GM23248 (cell line): ENCODE results near the gene NPR2. TPM values are rescaled to one million over a fixed set of nuclear protein-coding genes. Genes with fewer than 3 reads are reported as not detected.

Experiments used
- DNase-seq: peaks from one replicate; pipeline ENCODE4 v3.0.0-alpha.2; 2015
- H2AFZ ChIP-seq: fragments of 200-600 bp; sonication (generic); 2 replicates; pipeline ENCODE4 v1.6.1; 2016; ENCODE audit warnings: antibody characterized with exemption
- H3F3A ChIP-seq: fragments of 200-600 bp; sonication (generic); 2 replicates; pipeline ENCODE4 v1.6.1; 2016; ENCODE audit warnings: mild to moderate bottlenecking, antibody characterized with exemption, mixed run types; ENCODE audit not compliant: insufficient read depth
- H3K27ac ChIP-seq: fragments of 200-600 bp; sonication (generic); 2 replicates; pipeline ENCODE4 v1.5.1; 2016; ENCODE audit warnings: mild to moderate bottlenecking
- H3K27me3 ChIP-seq: fragments of 200-600 bp; sonication (generic); replicated peaks from 2 replicates; pipeline ENCODE4 v1.6.1; 2016; ENCODE audit warnings: mild to moderate bottlenecking; ENCODE audit not compliant: insufficient read depth
- H3K36me3 ChIP-seq: fragments of 200-600 bp; sonication (generic); 2 replicates; pipeline ENCODE4 v1.6.1; 2016; ENCODE audit warnings: low read depth, mild to moderate bottlenecking
- H3K4me1 ChIP-seq: fragments of 200-600 bp; sonication (generic); 2 replicates; pipeline ENCODE4 v1.6.1; 2016; ENCODE audit warnings: mild to moderate bottlenecking; ENCODE audit not compliant: insufficient read depth
- H3K4me2 ChIP-seq: fragments of 200-600 bp; sonication (generic); one replicate; pipeline ENCODE4 v1.6.1; 2016; ENCODE audit warnings: mild to moderate bottlenecking; ENCODE audit not compliant: unreplicated experiment
- H3K4me3 ChIP-seq: fragments of 200-600 bp; sonication (generic); 2 replicates; pipeline ENCODE4 v1.5.1; 2016; ENCODE audit warnings: mild to moderate bottlenecking
- H3K79me2 ChIP-seq: fragments of 200-600 bp; sonication (generic); 2 replicates; pipeline ENCODE4 v1.6.1; 2016; ENCODE audit warnings: mild to moderate bottlenecking; ENCODE audit not compliant: insufficient read depth
- H3K9ac ChIP-seq: fragments of 200-600 bp; sonication (generic); 2 replicates; pipeline ENCODE4 v1.6.1; 2016; ENCODE audit warnings: mild to moderate bottlenecking
- H3K9me2 ChIP-seq: fragments of 200-600 bp; sonication (generic); 2 replicates; pipeline ENCODE4 v1.6.1; 2016; ENCODE audit warnings: mixed run types, mild to moderate bottlenecking, moderate library complexity; ENCODE audit not compliant: insufficient read depth
- H3K9me3 ChIP-seq: fragments of 200-600 bp; sonication (generic); one replicate; pipeline ENCODE4 v1.6.1; 2017; ENCODE audit warnings: low read depth
- H4K20me1 ChIP-seq: fragments of 200-600 bp; sonication (generic); 2 replicates; pipeline ENCODE4 v1.6.0; 2016; ENCODE audit not compliant: insufficient read depth
- EZH2 ChIP-seq: fragments of 200-600 bp; sonication (generic); IDR thresholded peaks from 2 replicates; pipeline ENCODE4 v1.6.1; 2018; ENCODE audit warnings: antibody characterized with exemption, mild to moderate bottlenecking; ENCODE audit not compliant: insufficient read depth, poor library complexity, severe bottlenecking
- EZH2phosphoT487 ChIP-seq: fragments of 200-600 bp; sonication (generic); IDR thresholded peaks from 2 replicates; pipeline ENCODE4 v1.6.1; 2018; ENCODE audit warnings: antibody characterized with exemption, moderate library complexity, mild to moderate bottlenecking, low read depth; ENCODE audit not compliant: insufficient read depth
- WGBS, 2 experiments: methylation state at CpG; one replicate each; pipeline ENCODE4 v1.1.6; 2015 to 2017; ENCODE audit warnings: low lambda C conversion rate in 2 of 2, low coverage in 1 of 2; ENCODE audit errors: missing lambda C conversion rate in 2 of 2; 5-methylcytosine and 5-hydroxymethylcytosine counted together
- in situ Hi-C: fragments of 300-500 bp; cut with MboI; formaldehyde crosslinking; loops from 2 replicates; pipeline ENCODE4 v1.15.0; 2020
- polyA plus RNA-seq: library from polyadenylated mRNA; unstranded; fragments of >200 nt; fragmentation: Nextera tagmentation; extraction: Ambion mirVana; gene quantifications from 2 replicates; pipeline ENCODE4 v1.2.1, GENCODE V29; 2016
- total RNA-seq: library from RNA; depleted of rRNA; stranded (reverse); fragments of >200 nt; shearing (Covaris generic); gene quantifications from 2 replicates; pipeline ENCODE4 v1.2.3, GENCODE V29; 2014

Gene NPR2
- total and polyA plus RNA-seq, 2 experiments from 2014 or later, result 11.8 to 26.9 TPM

DNA sequence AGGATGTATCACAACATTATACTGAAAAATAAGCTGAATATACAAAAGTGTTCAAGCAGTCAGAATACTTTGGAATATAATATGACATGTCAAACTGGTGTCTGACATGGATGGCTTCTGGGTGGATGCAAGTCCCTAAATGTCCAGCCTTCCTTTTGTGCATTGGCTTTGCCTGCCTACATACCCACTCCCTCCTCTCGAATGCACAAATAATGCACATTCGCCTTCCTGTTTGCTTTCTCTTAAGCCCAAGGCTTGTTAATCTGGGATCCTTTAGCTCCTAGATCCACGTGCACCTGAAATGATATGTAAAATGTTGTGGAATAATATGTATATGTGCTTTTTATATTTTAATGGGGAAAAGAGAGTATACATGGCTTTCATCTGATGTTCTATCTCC is 12.9 kb upstream of the NPR2 start:
- Histone ChIP-seq H4K20me1 (no peaks in the 10 kb centered on the region), H3K9ac (no peak overlapping the region), H3K9me3 (no peaks in the 10 kb centered on the region), H2AFZ (no peak overlapping the region), H3K4me1 (no peaks in the 10 kb centered on the region), H3K9me2 (no peaks in the 10 kb centered on the region), H3K36me3 (no peaks in the 10 kb centered on the region), H3K27me3 (peaks cover 27% of the 10 kb centered on the region), H3K4me3 (no peak overlapping the region), H3K4me2 (no peak overlapping the region), H3K27ac (no peak overlapping the region), H3F3A (no peaks in the 10 kb centered on the region), H3K79me2 (no peaks in the 10 kb centered on the region)
- no peak for DNase-seq
- WGBS, 2 experiments, result 64 to 68% methylated on average over 3 of the region's 3 CpGs
- in situ Hi-C loops, result no loop called here
- TF ChIP-seq EZH2phosphoT487 (no peak), EZH2 (no peak)

DNA sequence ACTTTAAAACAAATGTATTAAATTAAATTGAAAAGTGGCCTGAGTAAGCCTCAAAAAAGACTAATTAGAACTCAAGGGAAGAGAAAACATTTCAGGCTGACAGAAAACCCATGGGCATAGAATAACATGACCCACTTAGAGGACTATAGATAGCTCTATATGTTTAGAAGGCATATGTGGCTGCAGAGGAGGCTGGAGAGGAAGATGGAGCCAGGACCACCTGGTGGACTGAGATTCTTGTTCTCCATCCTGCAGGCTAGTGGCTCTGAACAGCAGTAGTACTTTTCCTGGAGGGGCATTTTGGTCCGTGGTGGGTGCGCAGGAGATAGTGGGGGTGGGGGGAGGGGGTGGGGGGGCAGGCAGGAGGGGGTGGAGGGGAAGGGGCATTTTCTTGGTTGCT is 10.3 kb upstream of the NPR2 start:
- H3K9me3 ChIP-seq, result no peaks in the 10 kb centered on the region
- H3K4me1 ChIP-seq, result no peaks in the 10 kb centered on the region
- no peaks in the 10 kb centered on the region for H3F3A ChIP-seq
- no peak for DNase-seq
- H4K20me1 ChIP-seq, result no peaks in the 10 kb centered on the region
- H2AFZ ChIP-seq, result no peak overlapping the region
- H3K9ac ChIP-seq, result no peak overlapping the region
- TF ChIP-seq EZH2 (no peak), EZH2phosphoT487 (no peak)
- in situ Hi-C loops, result loop anchor here (10.0 kb wide), 1 partner anchor 104 kb away; no protein-coding TSS in a partner anchor
- peaks cover 27% of the 10 kb centered on the region for H3K27me3 ChIP-seq
- H3K4me3 ChIP-seq, result no peak overlapping the region
- 66 to 75% methylated on average over 2 of the region's 2 CpGs for WGBS, 2 experiments
- no peak overlapping the region for H3K4me2 ChIP-seq
- H3K36me3 ChIP-seq, result no peaks in the 10 kb centered on the region
- no peaks in the 10 kb centered on the region for H3K9me2 ChIP-seq
- no peaks in the 10 kb centered on the region for H3K79me2 ChIP-seq
- no peak overlapping the region for H3K27ac ChIP-seq

DNA sequence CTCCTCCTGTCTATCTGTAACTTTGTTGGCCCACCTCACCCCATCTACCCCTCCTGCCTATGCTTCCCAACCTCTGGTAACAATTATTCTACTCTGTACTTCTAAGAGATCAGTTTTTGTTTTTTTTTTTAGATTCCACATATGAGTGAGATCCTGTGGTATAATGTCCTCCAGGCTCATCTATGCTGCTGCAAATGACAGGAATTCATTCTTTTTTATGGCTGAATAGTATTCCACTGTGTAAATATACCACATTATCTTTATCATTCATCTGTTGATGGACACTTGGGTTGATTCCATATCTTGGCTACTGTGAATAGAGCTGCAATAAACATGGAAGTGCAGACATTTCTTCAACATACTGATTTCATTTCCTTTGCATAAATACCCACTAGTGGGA is 8.0 kb upstream of the NPR2 start:
- H3K4me3 ChIP-seq, result no peak overlapping the region
- in situ Hi-C loops, result loop anchor here (10.0 kb wide), 1 partner anchor 101 kb away; no protein-coding TSS in a partner anchor
- TF ChIP-seq EZH2 (no peak), EZH2phosphoT487 (no peak)
- H3K9me3 ChIP-seq, result no peaks in the 10 kb centered on the region
- H3K9me2 ChIP-seq, result no peaks in the 10 kb centered on the region
- no peaks in the 10 kb centered on the region for H3F3A ChIP-seq
- no peak overlapping the region for H2AFZ ChIP-seq
- no peaks in the 10 kb centered on the region for H4K20me1 ChIP-seq
- no peak for DNase-seq
- no peaks in the 10 kb centered on the region for H3K79me2 ChIP-seq
- H3K4me2 ChIP-seq, result no peak overlapping the region
- peaks cover 25% of the 10 kb centered on the region for H3K27me3 ChIP-seq
- no peaks in the 10 kb centered on the region for H3K36me3 ChIP-seq
- H3K4me1 ChIP-seq, result no peaks in the 10 kb centered on the region
- H3K9ac ChIP-seq, result no peak overlapping the region
- H3K27ac ChIP-seq, result no peak overlapping the region

DNA sequence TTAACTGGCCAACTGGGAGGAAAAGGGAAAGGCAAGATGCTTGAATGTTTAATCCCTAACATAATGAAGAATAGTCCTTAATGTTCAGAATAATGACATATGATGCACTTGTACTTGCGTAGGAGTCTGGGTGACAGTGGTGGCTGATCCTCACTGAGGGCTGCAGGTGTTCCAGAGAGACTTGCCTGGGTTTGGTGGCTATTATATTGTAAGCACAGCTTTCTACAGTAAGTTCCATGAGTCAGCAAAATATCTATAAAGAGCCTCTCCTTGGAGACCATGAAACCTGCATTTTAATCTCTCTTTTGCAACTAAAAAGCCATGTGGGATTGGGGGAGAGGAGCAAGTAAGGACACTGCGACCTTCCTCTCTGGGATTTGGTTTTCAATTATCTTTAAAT is 1.9 kb upstream of the NPR2 start:
- no peaks in the 10 kb centered on the region for H3K9me3 ChIP-seq
- H4K20me1 ChIP-seq, result no peaks in the 10 kb centered on the region
- no peak overlapping the region for H2AFZ ChIP-seq
- no peak for TF ChIP-seq EZH2phosphoT487
- no peak for TF ChIP-seq EZH2
- in situ Hi-C loops, result loop anchor here (10.0 kb wide), 1 partner anchor 95 kb away; no protein-coding TSS in a partner anchor
- no peaks in the 10 kb centered on the region for H3K36me3 ChIP-seq
- WGBS, 2 experiments, result 88 to 89% methylated on average over 2 of the region's 2 CpGs
- H3K9me2 ChIP-seq, result no peaks in the 10 kb centered on the region
- H3K4me1 ChIP-seq, result peaks cover 32% of the 10 kb centered on the region
- H3K4me2 ChIP-seq, result no peak overlapping the region
- H3K27ac ChIP-seq, result no peak overlapping the region
- H3F3A ChIP-seq, result peaks cover 5% of the 10 kb centered on the region; the same call in 1 of the 2 replicates
- no peak overlapping the region for H3K9ac ChIP-seq
- H3K4me3 ChIP-seq, result no peak overlapping the region
- no peak for DNase-seq
- H3K79me2 ChIP-seq, result peaks cover 26% of the 10 kb centered on the region
- H3K27me3 ChIP-seq, result no peaks in the 10 kb centered on the region; the same call in 1 of the 2 replicates

DNA sequence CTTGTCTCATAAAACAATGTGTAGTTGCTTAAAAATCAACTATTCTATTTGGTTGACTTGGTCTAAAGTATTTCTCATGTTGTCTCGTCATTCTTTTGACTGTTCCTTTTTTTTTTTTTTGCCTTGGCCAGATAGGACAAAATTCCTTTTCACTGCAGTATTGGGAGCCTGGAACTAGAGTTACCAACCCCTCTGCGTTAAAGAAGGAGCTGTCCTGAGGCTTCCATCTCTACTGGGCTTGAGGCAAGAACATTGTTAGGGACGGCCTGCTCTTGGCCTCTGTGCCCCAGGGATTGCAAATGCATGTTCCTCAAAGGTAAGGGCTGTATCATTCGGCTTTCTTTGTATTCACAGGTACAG is 1.4 kb upstream of the NPR2 start:
- WGBS, 2 experiments, result 12 to 13% methylated on average over 4 of the region's 4 CpGs
- in situ Hi-C loops, result no loop called here
- Histone ChIP-seq H2AFZ (0 out of 2 replicates have a peak overlapping the region, but pooled peaks have one; percentile 94), H4K20me1 (no peaks in the 10 kb centered on the region), H3K36me3 (no peaks in the 10 kb centered on the region), H3K9me3 (no peaks in the 10 kb centered on the region), H3K4me1 (peaks cover 36% of the 10 kb centered on the region), H3K4me3 (no peak overlapping the region), H3K9me2 (no peaks in the 10 kb centered on the region), H3K27ac (no peak overlapping the region), H3K4me2 (peak overlapping the region; percentile 46), H3K9ac (no peak overlapping the region), H3K27me3 (no peaks in the 10 kb centered on the region; the same call in 1 of the 2 replicates), H3F3A (peaks cover 5% of the 10 kb centered on the region; the same call in 1 of the 2 replicates), H3K79me2 (peaks cover 31% of the 10 kb centered on the region)
- no peak for DNase-seq
- TF ChIP-seq EZH2, result no peak
- TF ChIP-seq EZH2phosphoT487, result no peak
